H9 (cell line): ENCODE results near the gene MSTO1. TPM values are rescaled to one million over a fixed set of nuclear protein-coding genes. Genes with fewer than 3 reads are reported as not detected.
"Not testable (repeated sequence)": the region's sequence is repeated elsewhere in the genome, so short reads cannot be mapped to it uniquely, and the experiment has no call there.

Experiments
- DNase-seq: peaks from one replicate; pipeline ENCODE4 v3.0.0-alpha.2; 2017
- H2AFZ ChIP-seq: one replicate; pipeline ENCODE4 v1.6.1; 2013; ENCODE audit warnings: mild to moderate bottlenecking, low read length, control low read depth, moderate library complexity
- H2AK5ac ChIP-seq: 2 replicates; pipeline ENCODE4 v1.6.1; 2013; ENCODE audit warnings: low read length, control low read depth, mixed read lengths; ENCODE audit not compliant: insufficient read length
- H2BK120ac ChIP-seq: one replicate; pipeline ENCODE4 v1.6.1; 2013; ENCODE audit warnings: low read depth, mild to moderate bottlenecking, low read length, control low read depth, inconsistent platforms; ENCODE audit not compliant: poor library complexity, severe bottlenecking
- H2BK12ac ChIP-seq: 2 replicates; pipeline ENCODE4 v1.6.1; 2013; ENCODE audit warnings: low read length, control low read depth, mixed read lengths, low read depth; ENCODE audit not compliant: insufficient read length
- H2BK15ac ChIP-seq: 2 replicates; pipeline ENCODE4 v1.6.1; 2013; ENCODE audit warnings: low read depth, low read length, control low read depth
- H2BK20ac ChIP-seq: one replicate; pipeline ENCODE4 v1.6.1; 2013; ENCODE audit warnings: low read depth, mild to moderate bottlenecking, low read length, control low read depth, inconsistent platforms; ENCODE audit not compliant: poor library complexity, severe bottlenecking
- H2BK5ac ChIP-seq: 2 replicates; pipeline ENCODE4 v1.6.1; 2013; ENCODE audit warnings: low read length, control low read depth, mixed read lengths; ENCODE audit not compliant: insufficient read length
- H3K14ac ChIP-seq: 2 replicates; pipeline ENCODE4 v1.6.1; 2013; ENCODE audit warnings: low read length, control low read depth; ENCODE audit not compliant: insufficient read depth
- H3K18ac ChIP-seq: 2 replicates; pipeline ENCODE4 v1.6.1; 2013; ENCODE audit warnings: low read depth, mild to moderate bottlenecking, mixed read lengths, low read length, control low read depth; ENCODE audit not compliant: insufficient read length
- H3K23ac ChIP-seq: 2 replicates; pipeline ENCODE4 v1.6.1; 2013; ENCODE audit warnings: low read length, control low read depth, mixed read lengths, low read depth; ENCODE audit not compliant: insufficient read length
- H3K23me2 ChIP-seq: 2 replicates; pipeline ENCODE4 v1.6.1; 2013; ENCODE audit warnings: low read depth, mild to moderate bottlenecking, mixed read lengths, low read length, control low read depth; ENCODE audit not compliant: insufficient read length, poor library complexity, severe bottlenecking
- H3K27ac ChIP-seq: 2 replicates; pipeline ENCODE4 v1.5.1; 2013; ENCODE audit warnings: low read length, control low read depth, mixed read lengths, low read depth; ENCODE audit not compliant: insufficient read length
- H3K27me3 ChIP-seq: 2 replicates; pipeline ENCODE4 v1.6.1; 2013; ENCODE audit warnings: low read length, control low read depth, inconsistent platforms; ENCODE audit not compliant: insufficient read depth
- H3K4ac ChIP-seq: 2 replicates; pipeline ENCODE4 v1.6.1; 2013; ENCODE audit warnings: low read depth, mild to moderate bottlenecking, control low read depth, inconsistent platforms, low read length, moderate library complexity
- H3K4me1 ChIP-seq: 2 replicates; pipeline ENCODE4 v1.6.1; 2013; ENCODE audit warnings: low read length, control low read depth, inconsistent platforms; ENCODE audit not compliant: insufficient read depth
- H3K4me2 ChIP-seq: 2 replicates; pipeline ENCODE4 v1.6.1; 2013; ENCODE audit warnings: low read length, control low read depth, mixed read lengths; ENCODE audit not compliant: insufficient read length, insufficient read depth
- H3K56ac ChIP-seq: 2 replicates; pipeline ENCODE4 v1.6.1; 2013; ENCODE audit warnings: low read depth, mild to moderate bottlenecking, mixed read lengths, low read length, control low read depth; ENCODE audit not compliant: insufficient read length
- H3K79me1 ChIP-seq: 2 replicates; pipeline ENCODE4 v1.6.1; 2013; ENCODE audit warnings: low read depth, mild to moderate bottlenecking, moderate library complexity, low read length, control low read depth, inconsistent platforms; ENCODE audit not compliant: insufficient read depth, poor library complexity, severe bottlenecking
- H3K79me2 ChIP-seq: 2 replicates; pipeline ENCODE4 v1.6.1; 2013; ENCODE audit warnings: low read length, control low read depth, inconsistent platforms; ENCODE audit not compliant: insufficient read depth
- H3K9ac ChIP-seq: 2 replicates; pipeline ENCODE4 v1.6.1; 2013; ENCODE audit warnings: low read length, control low read depth, mixed read lengths; ENCODE audit not compliant: insufficient read length; ENCODE audit errors: extremely low read depth
- H3K9me3 ChIP-seq: one replicate; pipeline ENCODE4 v1.6.1; 2013; ENCODE audit warnings: low read depth, low read length, inconsistent platforms; ENCODE audit not compliant: control insufficient read depth
- H3T11ph ChIP-seq: one replicate; pipeline ENCODE4 v1.6.1; 2013; ENCODE audit warnings: mild to moderate bottlenecking, low read length, control low read depth, inconsistent platforms
- H4K20me1 ChIP-seq: one replicate; pipeline ENCODE4 v1.6.1; 2013; ENCODE audit not compliant: control insufficient read depth, insufficient read length, insufficient read depth
- H4K5ac ChIP-seq: 2 replicates; pipeline ENCODE4 v1.6.1; 2013; ENCODE audit warnings: low read depth, mild to moderate bottlenecking, mixed read lengths, low read length, control low read depth; ENCODE audit not compliant: insufficient read length
- H4K8ac ChIP-seq: replicated peaks from 2 replicates; pipeline ENCODE4 v1.6.1; 2013; ENCODE audit warnings: low read length, control low read depth, mixed read lengths, low read depth; ENCODE audit not compliant: insufficient read length
- H4K91ac ChIP-seq: 2 replicates; pipeline ENCODE4 v1.6.1; 2013; ENCODE audit warnings: low read depth, mild to moderate bottlenecking, moderate library complexity, mixed read lengths, low read length, control low read depth; ENCODE audit not compliant: insufficient read length
- H3K27ac Mint-ChIP-seq, 3 experiments: 2 replicates in 2 of 3; 3 replicates in 1 of 3; pipeline ENCODE4 v1.8.0; 2020 to 2021; ENCODE audit warnings: mixed read lengths in 3 of 3, mild to moderate bottlenecking in 1 of 3, moderate library complexity in 1 of 3
- H3K27me3 Mint-ChIP-seq: 2 replicates; pipeline ENCODE4 v1.8.0; 2021; ENCODE audit warnings: low read depth, mild to moderate bottlenecking, moderate library complexity, mixed read lengths
- H3K36me3 Mint-ChIP-seq, 3 experiments: 2 replicates in 2 of 3; 3 replicates in 1 of 3; pipeline ENCODE4 v1.8.0; 2020 to 2021; ENCODE audit warnings: low read depth in 3 of 3, mixed read lengths in 3 of 3; ENCODE audit not compliant: insufficient read depth in 1 of 3
- H3K4me1 Mint-ChIP-seq, 2 experiments: 2 replicates each; pipeline ENCODE4 v1.8.0; 2020; ENCODE audit warnings: mixed read lengths in 2 of 2
- H3K4me3 Mint-ChIP-seq, 2 experiments: 2 replicates in 1 of 2; 3 replicates in 1 of 2; pipeline ENCODE4 v1.8.0; 2020 to 2021; ENCODE audit warnings: mild to moderate bottlenecking in 2 of 2, mixed read lengths in 2 of 2, moderate library complexity in 1 of 2
- H3K9me3 Mint-ChIP-seq, 2 experiments: 2 replicates in 1 of 2; 3 replicates in 1 of 2; pipeline ENCODE4 v1.8.0; 2020; ENCODE audit warnings: mild to moderate bottlenecking in 2 of 2, mixed read lengths in 2 of 2, moderate library complexity in 1 of 2
- WGBS: extraction: QIAGEN DNeasy Blood & Tissue Kit; methylation state at CpG from one replicate; pipeline ENCODE4 v1.1.7; 2013; ENCODE audit warnings: missing lambda C conversion rate, low lambda C conversion rate, mixed read lengths; ENCODE audit not compliant: insufficient read length; ENCODE audit errors: extremely low coverage; 5-methylcytosine and 5-hydroxymethylcytosine counted together
- total RNA-seq: library from RNA; stranded (reverse); gene quantifications from 2 replicates; pipeline ENCODE4 v1.2.1, GENCODE V29; 2021

Gene MSTO1
- total RNA-seq, 1 experiment from 2014 or later = 96.2 TPM

GRCh38 chr1:155590516-155591247 lies 19.3 kb upstream of the MSTO1 start:
- not testable (repeated sequence) for H3K79me2 ChIP-seq, H3T11ph ChIP-seq, H3K4me3 Mint-ChIP-seq, H2BK12ac ChIP-seq, H3K4me1 ChIP-seq, H3K9ac ChIP-seq, H3K4ac ChIP-seq, H3K27ac ChIP-seq, H3K23ac ChIP-seq, H4K8ac ChIP-seq, H3K56ac ChIP-seq, DNase-seq, H2BK15ac ChIP-seq, H3K9me3 Mint-ChIP-seq, H3K27me3 ChIP-seq, H3K4me2 ChIP-seq, H4K20me1 ChIP-seq, H3K23me2 ChIP-seq, H2BK120ac ChIP-seq, H3K79me1 ChIP-seq, H4K91ac ChIP-seq, H2BK5ac ChIP-seq, H2AFZ ChIP-seq, H2AK5ac ChIP-seq, H4K5ac ChIP-seq, H3K36me3 Mint-ChIP-seq, H2BK20ac ChIP-seq, H3K14ac ChIP-seq, H3K27me3 Mint-ChIP-seq, H3K18ac ChIP-seq, H3K9me3 ChIP-seq
- peak overlapping the region in 1 of 3 experiments; percentile 28; a peak in 1 of 7 replicates for H3K27ac Mint-ChIP-seq
- no CpG with 5 or more reads among the region's 20 CpGs for WGBS
- peaks cover 12 to 17% of the 10 kb centered on the region in 2 experiments for H3K4me1 Mint-ChIP-seq
